ENCODE results near the gene KCNMB2.

KCNMB2 gene

GRCh38 chr3:178536211-178537079, at the start of gene KCNMB2:
Gene KCNMB2 (plus strand): TSS chr3:178536436.
- H3K4me3 ChIP-seq (ENCODE audit: low read depth, low read length) = no peak within 1 kb of the TSS
- no peak for DNase-seq (ENCODE audit: low read depth)
- TF ChIP-seq, protein P1, sequence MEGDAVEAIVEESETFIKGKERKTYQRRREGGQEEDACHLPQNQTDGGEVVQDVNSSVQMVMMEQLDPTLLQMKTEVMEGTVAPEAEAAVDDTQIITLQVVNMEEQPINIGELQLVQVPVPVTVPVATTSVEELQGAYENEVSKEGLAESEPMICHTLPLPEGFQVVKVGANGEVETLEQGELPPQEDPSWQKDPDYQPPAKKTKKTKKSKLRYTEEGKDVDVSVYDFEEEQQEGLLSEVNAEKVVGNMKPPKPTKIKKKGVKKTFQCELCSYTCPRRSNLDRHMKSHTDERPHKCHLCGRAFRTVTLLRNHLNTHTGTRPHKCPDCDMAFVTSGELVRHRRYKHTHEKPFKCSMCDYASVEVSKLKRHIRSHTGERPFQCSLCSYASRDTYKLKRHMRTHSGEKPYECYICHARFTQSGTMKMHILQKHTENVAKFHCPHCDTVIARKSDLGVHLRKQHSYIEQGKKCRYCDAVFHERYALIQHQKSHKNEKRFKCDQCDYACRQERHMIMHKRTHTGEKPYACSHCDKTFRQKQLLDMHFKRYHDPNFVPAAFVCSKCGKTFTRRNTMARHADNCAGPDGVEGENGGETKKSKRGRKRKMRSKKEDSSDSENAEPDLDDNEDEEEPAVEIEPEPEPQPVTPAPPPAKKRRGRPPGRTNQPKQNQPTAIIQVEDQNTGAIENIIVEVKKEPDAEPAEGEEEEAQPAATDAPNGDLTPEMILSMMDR (IDR thresholded peaks at IDR 0.05; ENCODE audit: control insufficient read depth, extremely low read depth, insufficient read depth) = no peak

- no peak for DNase-seq (ENCODE audit: low read depth)
- TF ChIP-seq, protein P1 (IDR thresholded peaks at IDR 0.05; ENCODE audit: control insufficient read depth, extremely low read depth, insufficient read depth) = no peak
- H3K4me3 ChIP-seq (ENCODE audit: low read depth, low read length) = no peak overlapping the region
These were observed 49.3 kb upstream of the KCNMB2 start for GRCh38 chr3:178486903-178487302.

DNA sequence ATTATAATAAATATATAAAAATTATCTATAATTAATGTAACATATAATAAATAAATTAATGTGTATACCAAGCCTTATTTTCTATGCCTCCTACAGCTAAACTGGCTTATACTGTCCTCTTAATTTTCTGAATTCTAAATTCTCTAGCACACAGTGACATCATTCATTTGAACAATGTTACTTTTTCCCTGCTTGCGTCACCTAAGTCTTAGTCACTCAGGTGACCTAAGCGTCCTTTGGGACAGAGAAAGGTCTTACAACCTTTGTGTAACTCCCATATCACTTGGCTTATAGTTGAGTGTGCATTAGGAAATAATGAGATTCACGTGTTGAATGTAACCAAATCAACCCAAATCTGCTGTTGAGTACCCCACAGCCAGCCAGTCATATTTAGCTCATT, 48.5 kb upstream of the KCNMB2 start:
- DNase-seq (ENCODE audit: low read depth) = no peak
- H3K4me3 ChIP-seq (ENCODE audit: low read depth, low read length) = no peak overlapping the region
- TF ChIP-seq, protein P1 (IDR thresholded peaks at IDR 0.05; ENCODE audit: control insufficient read depth, extremely low read depth, insufficient read depth) = no peak

DNA sequence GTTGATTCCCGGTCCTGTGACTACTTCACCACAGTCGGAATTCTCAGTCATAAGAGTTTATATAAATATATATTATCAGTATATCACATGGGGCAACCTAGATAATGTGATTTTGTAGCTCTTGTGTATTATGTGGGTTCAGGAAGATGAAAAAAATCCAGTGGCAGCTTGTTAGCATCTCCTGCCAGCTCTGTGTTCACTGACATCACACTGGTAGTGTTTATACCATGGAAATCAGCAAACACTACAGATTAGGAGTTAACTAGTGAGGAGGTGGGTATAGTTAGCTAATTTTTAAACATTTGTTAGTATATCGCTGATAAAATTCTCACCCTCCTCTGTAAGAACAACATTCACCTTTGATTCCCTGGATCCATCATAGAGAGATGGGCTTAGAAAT, 44.5 kb upstream of the KCNMB2 start:
- TF ChIP-seq, protein P1 (IDR thresholded peaks at IDR 0.05; ENCODE audit: control insufficient read depth, extremely low read depth, insufficient read depth) = no peak
- H3K4me3 ChIP-seq (ENCODE audit: low read depth, low read length) = no peak overlapping the region
- DNase-seq (ENCODE audit: low read depth) = no peak

GRCh38 chr3:178492491-178492890, 43.7 kb upstream of the KCNMB2 start:
- no peak overlapping the region for H3K4me3 ChIP-seq (ENCODE audit: low read depth, low read length)
- DNase-seq (ENCODE audit: low read depth) = no peak
- TF ChIP-seq, protein P1 (IDR thresholded peaks at IDR 0.05; ENCODE audit: control insufficient read depth, extremely low read depth, insufficient read depth) = no peak

DNA sequence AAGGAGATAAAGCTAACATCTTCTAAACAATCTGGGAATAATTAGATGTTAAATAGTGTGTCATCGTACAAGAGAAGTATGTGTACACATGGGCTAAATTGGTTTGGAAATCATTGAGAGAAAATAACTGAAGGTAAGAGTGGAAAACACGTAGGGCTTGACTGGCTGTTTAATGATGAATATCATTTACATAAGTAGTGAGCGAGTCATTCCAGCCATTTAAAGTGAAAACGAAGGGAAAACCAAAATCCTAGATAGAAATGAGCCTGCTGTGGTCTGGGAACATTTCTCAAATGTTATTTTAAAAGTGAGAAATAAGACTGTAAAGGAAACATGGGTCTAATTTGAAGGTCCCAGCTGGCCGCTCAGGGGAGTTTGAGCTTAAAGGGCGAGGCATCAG, 41.9 kb upstream of the KCNMB2 start:
- DNase-seq (ENCODE audit: low read depth) = no peak
- TF ChIP-seq, protein P1 (IDR thresholded peaks at IDR 0.05; ENCODE audit: control insufficient read depth, extremely low read depth, insufficient read depth) = no peak
- no peak overlapping the region for H3K4me3 ChIP-seq (ENCODE audit: low read depth, low read length)

GRCh38 chr3:178496911-178497310, 39.3 kb upstream of the KCNMB2 start:
- TF ChIP-seq, protein P1 (IDR thresholded peaks at IDR 0.05; ENCODE audit: control insufficient read depth, extremely low read depth, insufficient read depth) = no peak
- no peak overlapping the region for H3K4me3 ChIP-seq (ENCODE audit: low read depth, low read length)
- DNase-seq (ENCODE audit: low read depth) = no peak
